Endothelial cell of umbilical vein (primary cell): ENCODE measurements around the gene DPEP3.

Experiments
- CTCF ChIP-seq, 2 donors: IDR thresholded peaks; 1 replicate in 1 of 2; 2 replicates in 1 of 2; pipeline ENCODE4 v1.5.1; 2011; ENCODE audit warnings: low read length in 2 of 2, mild to moderate bottlenecking in 2 of 2, moderate library complexity in 2 of 2, control low read depth in 1 of 2, inconsistent platforms in 1 of 2, low read depth in 1 of 2; ENCODE audit not compliant: insufficient read depth in 1 of 2; ENCODE audit errors: extremely low read depth in 1 of 2
- FOS ChIP-seq: IDR thresholded peaks from 2 replicates; pipeline ENCODE4 v1.6.1; 2011; ENCODE audit warnings: mild to moderate bottlenecking, low read length, moderate library complexity, borderline replicate concordance; ENCODE audit not compliant: insufficient read depth
- JUN ChIP-seq: IDR thresholded peaks from 2 replicates; pipeline ENCODE4 v1.6.1; 2011; ENCODE audit warnings: borderline replicate concordance, low read depth; ENCODE audit not compliant: insufficient read length, insufficient read depth
- POLR2A ChIP-seq: IDR thresholded peaks from 2 replicates; pipeline ENCODE4 v1.6.1; 2012; ENCODE audit warnings: low read depth, mild to moderate bottlenecking, control low read depth, low read length

- TF ChIP-seq CTCF (IDR thresholded peaks at IDR 0.05; ENCODE audit: extremely low read depth in 1 of 2, insufficient read depth in 1 of 2, low read depth in 1 of 2, low read length in 2 of 2) (no peak), JUN (no peak), FOS (no peak), POLR2A (no peak)
Observed at GRCh38 chr16:67930678-67931211, 49.6 kb downstream of the DPEP3 start.
